ENCODE results near the gene PIM1. TPM values are rescaled to one million over a fixed set of nuclear protein-coding genes. Genes with fewer than 3 reads are reported as not detected.
A peak's percentile ranks its signal among the peaks of the same experiment; 100 is the strongest.

PIM1 gene
- total and polyA plus RNA-seq, 10 of the 15 experiments (the other 5 are each of a cell fraction or from before 2014, with no cell fraction given) = 0.66 to 33.9 (median 10.2) TPM

- TF ChIP-seq RB1 (IDR thresholded peaks at IDR 0.05; ENCODE audit: borderline replicate concordance) (no peak), TBL1XR1 (IDR thresholded peaks at IDR 0.05; ENCODE audit: low read depth, low read length) (no peak), SKIL (IDR thresholded peaks at IDR 0.05; ENCODE audit: low read depth, poor library complexity, severe bottlenecking) (no peak), MLLT1 (IDR thresholded peaks at IDR 0.05) (no peak), PAX5 (IDR thresholded peaks at IDR 0.05; ENCODE audit: borderline replicate concordance, low read depth, low read length) (no peak), RAD21 (IDR thresholded peaks at IDR 0.05; ENCODE audit: insufficient read depth, low read depth, low read length) (no peak), USF2 (IDR thresholded peaks at IDR 0.05; ENCODE audit: borderline replicate concordance, low read depth, low read length) (no peak), YBX1 (IDR thresholded peaks at IDR 0.05) (no peak), IKZF1 (conservative IDR thresholded peaks at IDR 0.05) (peak; percentile 42; the same call in 1 of the 2 replicates), SMARCA5 (IDR thresholded peaks at IDR 0.05) (no peak), SMAD1 (IDR thresholded peaks at IDR 0.05; ENCODE audit: low read depth, partially characterized antibody) (no peak), HDAC6 (IDR thresholded peaks at IDR 0.05; ENCODE audit: unreplicated experiment) (no peak), FOS (IDR thresholded peaks at IDR 0.05; ENCODE audit: borderline replicate concordance, extremely low read depth, insufficient read length) (no peak), EED (IDR thresholded peaks at IDR 0.05; ENCODE audit: low read depth) (0 out of 2 replicates have a peak, but pooled peaks have one; percentile 28), KLF5 (IDR thresholded peaks at IDR 0.05; ENCODE audit: partially characterized antibody) (no peak), PBX3 (IDR thresholded peaks at IDR 0.05; ENCODE audit: insufficient replicate concordance, low read depth, low read length) (peak; percentile 79), ZNF592 (IDR thresholded peaks at IDR 0.05) (no peak)
Observed at GRCh38 chr6:37222125-37222967, 52.4 kb downstream of the PIM1 start (continued).
